ENCODE measurements around the gene LHX5. TPM values are rescaled to one million over a fixed set of nuclear protein-coding genes. Genes with fewer than 3 reads are reported as not detected.

The LHX5 gene
- total and polyA plus RNA-seq, 2 experiments from 2014 or later: not detected

- peak; percentile 66 for TF ChIP-seq CTCF (IDR thresholded peaks at IDR 0.05; ENCODE audit: low read depth, low read length)
- Histone ChIP-seq H3K27ac (no peak overlapping the region), H3K27me3 (peaks cover 100% of the 10 kb centered on the region), H3K4me3 (no peak overlapping the region), H3K4me1 (ENCODE audit: low read depth) (no peaks in the 10 kb centered on the region), H3K9me3 (ENCODE audit: low read depth) (no peaks in the 10 kb centered on the region), H3K36me3 (no peaks in the 10 kb centered on the region)
- DNase-seq (ENCODE audit: low read depth in 1 of 2, low spot score in 1 of 2): peak; percentile 13 to 36
These were observed 10.0 kb downstream of the LHX5 start for GRCh38 chr12:113461666-113462065.

- no peak for TF ChIP-seq CTCF (IDR thresholded peaks at IDR 0.05; ENCODE audit: low read depth, low read length)
- H3K27me3 ChIP-seq: peaks cover 94% of the 10 kb centered on the region
These were observed 11.7 kb downstream of the LHX5 start for GRCh38 chr12:113459981-113460380.

GRCh38 chr12:113457710-113458109, 14.0 kb downstream of the LHX5 start:
- no peak for TF ChIP-seq CTCF (IDR thresholded peaks at IDR 0.05; ENCODE audit: low read depth, low read length)
- H3K36me3 ChIP-seq: no peaks in the 10 kb centered on the region
- H3K9me3 ChIP-seq (ENCODE audit: low read depth): no peaks in the 10 kb centered on the region
- no peak overlapping the region for H3K27ac ChIP-seq
- no peak for DNase-seq (ENCODE audit: low read depth in 1 of 2, low spot score in 1 of 2)
- no peak overlapping the region for H3K4me3 ChIP-seq
- peaks cover 77% of the 10 kb centered on the region for H3K27me3 ChIP-seq
- H3K4me1 ChIP-seq (ENCODE audit: low read depth): no peaks in the 10 kb centered on the region

More at GRCh38 chr12:113459981-113460380, 11.7 kb downstream of the LHX5 start:
- no peak overlapping the region for H3K4me3 ChIP-seq
- no peak for DNase-seq (ENCODE audit: low read depth in 1 of 2, low spot score in 1 of 2)
- H3K27ac ChIP-seq: no peak overlapping the region
- no peaks in the 10 kb centered on the region for H3K4me1 ChIP-seq (ENCODE audit: low read depth)
- H3K9me3 ChIP-seq (ENCODE audit: low read depth): no peaks in the 10 kb centered on the region
- no peaks in the 10 kb centered on the region for H3K36me3 ChIP-seq

- no peak for TF ChIP-seq CTCF (IDR thresholded peaks at IDR 0.05; ENCODE audit: low read depth, low read length)
- H3K27ac ChIP-seq: no peak overlapping the region
- H3K4me3 ChIP-seq: no peak overlapping the region
- H3K27me3 ChIP-seq: peaks cover 77% of the 10 kb centered on the region
- no peaks in the 10 kb centered on the region for H3K9me3 ChIP-seq (ENCODE audit: low read depth)
- H3K36me3 ChIP-seq: no peaks in the 10 kb centered on the region
- no peaks in the 10 kb centered on the region for H3K4me1 ChIP-seq (ENCODE audit: low read depth)
- no peak for DNase-seq (ENCODE audit: low read depth in 1 of 2, low spot score in 1 of 2)
These were observed 14.5 kb downstream of the LHX5 start for GRCh38 chr12:113457185-113457584.

- H3K27me3 ChIP-seq: peaks cover 77% of the 10 kb centered on the region
- no peaks in the 10 kb centered on the region for H3K4me1 ChIP-seq (ENCODE audit: low read depth)
- H3K27ac ChIP-seq: no peak overlapping the region
- no peaks in the 10 kb centered on the region for H3K36me3 ChIP-seq
- H3K4me3 ChIP-seq: no peak overlapping the region
- no peak for DNase-seq (ENCODE audit: low read depth in 1 of 2, low spot score in 1 of 2)
- no peaks in the 10 kb centered on the region for H3K9me3 ChIP-seq (ENCODE audit: low read depth)
- TF ChIP-seq CTCF (IDR thresholded peaks at IDR 0.05; ENCODE audit: low read depth, low read length): no peak
These were observed 14.9 kb downstream of the LHX5 start for GRCh38 chr12:113456761-113457160.

- no peak for TF ChIP-seq CTCF (IDR thresholded peaks at IDR 0.05; ENCODE audit: low read depth, low read length)
- no peak overlapping the region for H3K27ac ChIP-seq
- no peaks in the 10 kb centered on the region for H3K4me1 ChIP-seq (ENCODE audit: low read depth)
- no peak overlapping the region for H3K4me3 ChIP-seq
- peaks cover 72% of the 10 kb centered on the region for H3K27me3 ChIP-seq
- DNase-seq (ENCODE audit: low read depth in 1 of 2, low spot score in 1 of 2): no peak
- no peaks in the 10 kb centered on the region for H3K9me3 ChIP-seq (ENCODE audit: low read depth)
- no peaks in the 10 kb centered on the region for H3K36me3 ChIP-seq
These were observed 15.5 kb downstream of the LHX5 start for GRCh38 chr12:113456199-113456598.
